ENCODE data around the gene BCORL1. TPM values are rescaled to one million over a fixed set of nuclear protein-coding genes. Genes with fewer than 3 reads are reported as not detected.

BCORL1 gene
- total RNA-seq, 6 donors from 2014 or later, result 3.2 to 21.4 (median 11.2) TPM

GRCh38 chrX:130047416-130047815 is 65.0 kb downstream of the BCORL1 start:
- WGBS, 2 donors, result 91 to 98% methylated on average over 5 of the region's 5 CpGs
- H3K9me3 ChIP-seq, result no peaks in the 10 kb centered on the region
- ATAC-seq (ENCODE audit: low FRiP score in 2 of 2) (no peak), DNase-seq (no peak)
- no peak overlapping the region for H3K4me3 ChIP-seq
- no peak for TF ChIP-seq CTCF (IDR thresholded peaks at IDR 0.05)
- no peak for TF ChIP-seq POLR2AphosphoS5 (IDR thresholded peaks at IDR 0.05)
- TF ChIP-seq EP300 (IDR thresholded peaks at IDR 0.05), result no peak
- TF ChIP-seq POLR2A (IDR thresholded peaks at IDR 0.05), result no peak
- H3K4me1 ChIP-seq, result no peaks in the 10 kb centered on the region
- peaks cover 0 to 69% (median 17%) of the 10 kb centered on the region in 4 donors for H3K36me3 ChIP-seq
- no peaks in the 10 kb centered on the region for H3K27me3 ChIP-seq
- no peak overlapping the region for H3K27ac ChIP-seq

DNA sequence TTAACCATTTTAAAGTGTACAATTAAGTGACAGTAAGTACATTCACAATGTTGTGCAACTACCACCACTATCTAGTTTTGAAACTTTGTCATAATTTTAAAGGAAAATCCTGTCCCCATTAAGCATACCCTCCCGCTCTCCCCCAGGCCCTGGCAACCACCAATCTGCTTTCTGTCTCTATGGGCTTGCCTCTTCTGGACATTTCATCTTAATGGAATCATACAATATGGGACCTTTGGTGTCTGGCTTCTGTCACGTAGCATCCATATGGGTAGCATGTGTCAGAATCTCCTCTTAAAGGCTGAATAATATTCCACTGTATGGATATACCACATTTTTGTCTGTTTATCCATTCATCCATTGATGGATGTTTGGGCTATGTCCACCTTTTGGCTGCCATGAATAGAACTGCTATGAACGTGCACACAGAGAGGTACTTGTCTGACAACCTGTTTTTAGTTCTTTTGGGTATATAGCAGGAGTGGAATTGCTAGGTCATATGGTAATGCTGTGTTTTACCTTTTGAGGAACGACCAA is 66.3 kb downstream of the BCORL1 start:
- no peak for TF ChIP-seq POLR2AphosphoS5 (IDR thresholded peaks at IDR 0.05)
- no peak for TF ChIP-seq POLR2A (IDR thresholded peaks at IDR 0.05)
- no peak for TF ChIP-seq EP300 (IDR thresholded peaks at IDR 0.05)
- no peak for TF ChIP-seq CTCF (IDR thresholded peaks at IDR 0.05)
- no peaks in the 10 kb centered on the region for H3K4me1 ChIP-seq
- H3K27ac ChIP-seq, result no peak overlapping the region
- no peak for ATAC-seq (ENCODE audit: low FRiP score in 2 of 2)
- no peaks in the 10 kb centered on the region for H3K9me3 ChIP-seq
- H3K4me3 ChIP-seq, result no peak overlapping the region
- WGBS, 2 donors, result 77 to 96% methylated on average over 3 to 4 of the region's 4 CpGs
- peaks cover 0 to 77% (median 23%) of the 10 kb centered on the region in 4 donors for H3K36me3 ChIP-seq
- no peaks in the 10 kb centered on the region for H3K27me3 ChIP-seq
- no peak for DNase-seq

DNA sequence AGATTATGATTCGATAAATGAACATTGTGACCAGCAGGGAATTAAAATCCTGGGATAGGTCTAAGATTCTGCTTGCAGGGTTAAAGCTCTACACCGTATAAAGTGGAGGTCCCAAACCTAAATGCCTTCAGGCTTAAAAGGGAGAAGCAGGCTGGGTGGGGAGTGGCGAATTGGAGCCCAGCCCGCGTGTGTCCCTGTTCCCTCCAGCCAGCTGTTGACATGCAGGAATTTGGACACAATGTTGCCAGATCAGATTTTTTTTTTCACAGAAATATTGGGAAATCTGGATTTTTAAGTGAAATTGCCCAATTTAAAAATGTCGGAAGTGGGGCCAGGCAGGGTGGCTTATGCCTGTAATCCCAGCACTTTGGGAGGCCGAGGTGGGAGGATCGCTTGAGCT is 67.4 kb downstream of the BCORL1 start:
- Histone ChIP-seq H3K4me3 (no peak overlapping the region), H3K36me3 (peaks cover 0 to 74% (median 20%) of the 10 kb centered on the region in 4 donors), H3K9me3 (no peaks in the 10 kb centered on the region), H3K4me1 (no peaks in the 10 kb centered on the region), H3K27me3 (no peaks in the 10 kb centered on the region), H3K27ac (no peak overlapping the region)
- DNase-seq (no peak), ATAC-seq (ENCODE audit: low FRiP score in 2 of 2) (peak in 1 of 2 donors; percentile 39)
- TF ChIP-seq POLR2A (IDR thresholded peaks at IDR 0.05) (no peak), CTCF (IDR thresholded peaks at IDR 0.05) (no peak), POLR2AphosphoS5 (IDR thresholded peaks at IDR 0.05) (no peak), EP300 (IDR thresholded peaks at IDR 0.05) (no peak)
- WGBS, 2 donors, result 84 to 89% methylated on average over 6 to 8 of the region's 8 CpGs

GRCh38 chrX:130051176-130051845 is 68.9 kb downstream of the BCORL1 start:
- TF ChIP-seq CTCF (IDR thresholded peaks at IDR 0.05) (no peak), POLR2AphosphoS5 (IDR thresholded peaks at IDR 0.05) (no peak)
- no peaks in the 10 kb centered on the region for H3K27me3 ChIP-seq
- H3K9me3 ChIP-seq, result no peaks in the 10 kb centered on the region
- H3K27ac ChIP-seq, result no peak overlapping the region
- DNase-seq (no peak), ATAC-seq (ENCODE audit: low FRiP score in 2 of 2) (no peak)
- H3K4me1 ChIP-seq, result no peaks in the 10 kb centered on the region
- no peak overlapping the region for H3K4me3 ChIP-seq
- 88 to 94% methylated on average over 8 to 12 of the region's 12 CpGs for WGBS, 2 donors
- H3K36me3 ChIP-seq, result peaks cover 0 to 61% (median 23%) of the 10 kb centered on the region in 4 donors

GRCh38 chrX:130053236-130053635 is 70.8 kb downstream of the BCORL1 start:
- DNase-seq (no peak), ATAC-seq (ENCODE audit: low FRiP score in 2 of 2) (no peak)
- no peak for TF ChIP-seq CTCF (IDR thresholded peaks at IDR 0.05)
- no peak for TF ChIP-seq POLR2AphosphoS5 (IDR thresholded peaks at IDR 0.05)
- no peak for TF ChIP-seq EP300 (IDR thresholded peaks at IDR 0.05)
- TF ChIP-seq POLR2A (IDR thresholded peaks at IDR 0.05), result no peak
- Histone ChIP-seq H3K27me3 (no peaks in the 10 kb centered on the region), H3K4me1 (no peaks in the 10 kb centered on the region), H3K4me3 (no peak overlapping the region), H3K27ac (no peak overlapping the region), H3K36me3 (peaks cover 0 to 45% (median 21%) of the 10 kb centered on the region in 4 donors), H3K9me3 (no peaks in the 10 kb centered on the region)
- 80 to 100% methylated on average over 1 to 10 of the region's 10 CpGs for WGBS, 2 donors

All from upper lobe of left lung (tissue), 6 donors.